ENCODE data around the gene TMC4. TPM values are rescaled to one million over a fixed set of nuclear protein-coding genes. Genes with fewer than 3 reads are reported as not detected.

Gene TMC4
- total RNA-seq, 2 experiments from 2014 or later = not detected

DNA sequence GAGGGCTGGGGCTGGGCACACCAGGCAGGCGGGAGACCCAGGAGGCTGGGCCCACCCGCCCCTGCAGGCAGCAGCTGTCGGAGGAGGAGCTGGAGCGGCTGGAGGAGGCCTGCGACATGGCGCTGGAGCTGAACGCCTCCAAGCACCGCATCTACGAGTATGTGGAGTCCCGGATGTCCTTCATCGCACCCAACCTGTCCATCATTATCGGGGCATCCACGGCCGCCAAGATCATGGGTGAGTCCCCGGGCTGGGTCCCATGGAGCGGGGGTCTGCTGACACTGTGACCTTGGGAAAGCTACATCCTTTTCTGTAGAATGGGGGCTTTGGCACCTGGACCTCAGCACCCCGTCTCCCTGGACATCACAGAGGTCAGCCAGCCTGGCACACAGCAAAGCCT is 49.3 kb downstream of the TMC4 start:
- ChIA-PET CTCF (no interaction called here), POLR2A (no interaction called here)

DNA sequence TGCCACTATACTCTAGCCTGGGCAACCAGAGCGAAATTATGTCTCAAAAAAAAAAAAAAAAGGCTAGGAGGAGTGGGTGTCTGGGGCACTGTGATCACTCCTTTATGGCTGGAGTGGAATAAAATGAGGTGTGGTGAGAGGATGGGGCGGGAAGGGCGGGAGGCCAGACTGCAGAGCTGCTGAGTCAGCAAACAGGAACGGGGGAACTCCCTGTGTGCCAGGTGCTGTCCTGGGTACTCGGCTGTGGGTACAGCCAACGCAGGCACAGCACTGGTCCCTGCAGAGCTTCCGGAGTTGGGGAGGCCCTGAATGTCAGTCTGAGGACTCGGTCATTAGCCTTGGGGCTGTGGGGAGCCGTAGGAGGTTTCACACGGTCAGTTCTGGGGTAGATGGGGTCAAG is 51.7 kb downstream of the TMC4 start:
- ChIA-PET CTCF (no interaction called here), POLR2A (interaction anchor here (0.6 to 0.7 kb wide), 2 partner anchors 17 to 261 kb away, joined by 3 to 7 read pairs; no protein-coding TSS in a partner anchor)

DNA sequence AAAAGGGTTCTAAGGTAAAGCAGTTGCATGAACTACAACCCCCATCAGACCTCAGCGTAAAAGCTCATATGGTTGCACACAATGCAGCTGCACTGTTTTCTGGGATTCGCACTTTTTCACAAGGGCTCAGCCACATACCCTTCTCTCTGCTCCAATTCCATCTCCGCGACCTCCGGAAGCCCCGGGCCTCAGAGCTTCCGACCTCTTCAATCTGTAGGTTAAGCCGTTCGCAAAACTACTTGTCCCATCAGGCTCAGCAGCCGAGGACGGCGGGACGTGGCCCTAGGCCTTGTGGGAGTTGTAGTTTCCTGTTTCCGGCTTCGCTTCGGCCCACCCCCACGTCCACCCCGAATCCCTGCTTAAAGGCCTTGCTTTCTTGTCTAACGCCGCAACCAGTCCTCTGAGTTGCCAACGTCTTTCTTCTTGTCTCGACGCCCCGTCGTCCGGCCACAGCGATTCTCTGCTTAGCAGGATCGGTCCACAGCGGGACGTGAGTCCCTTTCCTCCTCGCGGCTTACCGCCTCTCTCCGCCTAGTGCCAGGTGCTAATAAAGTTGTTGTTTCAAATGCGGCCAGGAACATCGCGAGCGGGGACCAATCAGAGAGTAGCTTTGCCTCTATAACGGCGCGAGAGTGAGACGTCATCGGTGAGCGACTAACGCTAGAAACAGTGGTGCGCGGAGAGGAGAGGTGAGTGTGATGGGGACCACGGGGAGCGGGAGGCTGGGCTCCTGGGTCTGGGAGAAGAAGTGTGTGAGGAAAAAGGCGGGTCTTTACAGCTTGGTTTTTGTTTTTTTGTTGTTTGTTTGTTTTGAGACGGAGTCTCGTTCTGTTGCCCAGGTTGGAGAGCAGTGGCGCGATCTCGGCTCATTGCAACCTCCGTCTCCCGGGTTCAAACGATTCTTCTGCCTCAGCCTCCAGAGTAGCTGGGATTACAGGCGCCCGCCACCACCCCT is 57.6 kb downstream of the TMC4 start, which contains the start of the genes PRPF31 and TFPT:
TSS of gene PRPF31 (plus strand) at position 646 of the 955 bp plus-strand sequence. CDS start 2,525 bp downstream, outside the sequence.
TSS of gene TFPT (minus strand) at position 549 of the 955 bp plus-strand sequence. CDS start at position 161, 388 bp downstream.
- ChIA-PET POLR2A (interaction anchor here (2.2 to 2.4 kb wide), 2 partner anchors 13 to 22 kb away, joined by 13 to 15 read pairs; partner anchors contain the start of genes CNOT3 and NDUFA3), CTCF (interaction anchor here (0.5 to 2.1 kb wide), 4 partner anchors 11 to 372 kb away, joined by 4 to 7 read pairs (median 4); partner anchors contain the start of gene LENG1)

DNA sequence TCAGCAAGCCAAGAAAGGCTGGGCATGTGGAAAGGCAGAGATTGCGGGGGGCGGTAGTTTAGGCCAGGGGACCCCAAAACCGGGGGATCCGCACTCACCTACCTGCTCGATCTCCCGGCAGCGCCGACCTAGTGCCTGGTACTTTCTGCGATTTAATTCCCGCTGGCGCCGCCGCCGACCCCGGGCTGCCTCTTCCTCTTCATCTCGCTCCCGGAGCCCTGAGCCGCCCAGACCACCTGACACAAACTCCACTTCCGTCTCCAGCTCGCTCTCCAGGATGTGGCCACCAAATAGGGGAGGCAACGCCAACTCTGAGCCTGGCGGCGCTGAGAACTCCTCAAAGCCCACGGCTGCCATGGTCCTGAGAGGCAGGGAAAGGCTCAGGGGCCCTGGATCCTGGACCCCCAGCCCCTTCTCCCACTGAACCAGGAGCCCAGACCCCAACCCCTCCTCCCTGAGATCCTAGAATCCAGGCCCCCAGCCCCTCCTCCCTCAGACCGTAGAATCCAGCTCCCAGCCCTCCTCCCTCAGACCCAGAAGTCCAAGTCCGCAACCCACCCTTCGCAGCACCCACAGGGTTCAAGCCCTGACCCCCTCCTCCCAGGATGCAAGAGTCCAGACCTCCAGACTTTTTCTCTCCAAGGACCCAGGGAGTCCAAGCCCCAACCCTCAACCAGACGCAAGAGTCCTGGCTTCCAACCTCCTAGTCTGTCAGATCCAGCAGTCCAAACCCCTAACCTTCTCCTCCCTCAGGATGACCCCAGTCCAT is 58.4 kb downstream of the TMC4 start:
- CTCF ChIA-PET = interaction anchor here (0.7 to 2.1 kb wide), 3 partner anchors 11 to 45 kb away, joined by 3 to 7 read pairs (median 5); partner anchors contain the start of gene LENG1
- POLR2A ChIA-PET = interaction anchor here (2.2 to 2.4 kb wide), 2 partner anchors 12 to 23 kb away, joined by 13 to 15 read pairs; partner anchors contain the start of genes CNOT3 and NDUFA3

Other genes with a start within 250 kb of the TMC4 start
- not detected for gene CACNG8, start 210.2 kb downstream of the TMC4 start, total RNA-seq
- gene CACNG6, start 181.5 kb downstream of the TMC4 start, total RNA-seq = not detected
- gene VSTM1, start 109.3 kb downstream of the TMC4 start, total RNA-seq = not detected
- gene TARM1, start 91.8 kb downstream of the TMC4 start, total RNA-seq = not detected
- gene OSCAR, start 72.4 kb downstream of the TMC4 start, total RNA-seq = under 1 TPM; 0.27 to 0.29 TPM
- 100 to 1,000 TPM; 104 to 110 TPM for gene NDUFA3, start 70.3 kb downstream of the TMC4 start, total RNA-seq
- 10 to 100 TPM; 34.9 to 36.6 TPM for gene TFPT, start 57.5 kb downstream of the TMC4 start, total RNA-seq
- 100 to 1,000 TPM; 123 to 124 TPM for gene PRPF31, start 57.4 kb downstream of the TMC4 start, total RNA-seq
- gene CNOT3, start 35.4 kb downstream of the TMC4 start, total RNA-seq = 10 to 100 TPM; 65.2 to 68.5 TPM
- 1 to 10 TPM; 3.9 to 5.3 TPM for gene LENG1, start 13.4 kb downstream of the TMC4 start, total RNA-seq
- gene MBOAT7, start 16.4 kb upstream of the TMC4 start, total RNA-seq = 100 to 1,000 TPM; 119 to 120 TPM
- gene TSEN34, start 18.1 kb upstream of the TMC4 start, total RNA-seq = 10 to 100 TPM; 21.7 to 22.9 TPM
- 1,000 to 10,000 TPM; 1,671 to 1,692 TPM for gene RPS9, start 27.7 kb upstream of the TMC4 start, total RNA-seq
- gene LILRB3, start 49.8 kb upstream of the TMC4 start, total RNA-seq = not detected
- not detected for gene LILRA6, start 69.6 kb upstream of the TMC4 start, total RNA-seq
- not detected for gene LILRB5, start 84.1 kb upstream of the TMC4 start, total RNA-seq
- gene LILRB2, start 108.0 kb upstream of the TMC4 start, total RNA-seq = not detected
- not detected for gene LILRA5, start 140.0 kb upstream of the TMC4 start, total RNA-seq
- not detected for gene LILRA4, start 166.0 kb upstream of the TMC4 start, total RNA-seq
- gene LAIR1, start 191.8 kb upstream of the TMC4 start, total RNA-seq = 1 to 10 TPM; 7.4 to 9.3 TPM
- gene TTYH1, start 242.3 kb upstream of the TMC4 start, total RNA-seq = under 1 TPM in 1 of 2 experiments, not detected in 1; 0.21 TPM

Measured in activated CD8-positive, alpha-beta memory T cell treated with anti-CD3 and anti-CD28 coated beads for 36 hours (primary cell).